ENCODE measurements around the gene TNFSF8. TPM values are rescaled to one million over a fixed set of nuclear protein-coding genes. Genes with fewer than 3 reads are reported as not detected.

Gene TNFSF8
- total RNA-seq, 1 experiment from 2014 or later: not detected

- TF ChIP-seq TCF7 (CRISPR knock-in tag; IDR thresholded peaks at IDR 0.05; ENCODE audit: low read depth) (no peak), HMGXB4 (CRISPR knock-in tag; IDR thresholded peaks at IDR 0.05) (no peak)
- Mint-ChIP-seq H3K27ac (no peak overlapping the region), H3K36me3 (no peaks in the 10 kb centered on the region), H3K4me1 (peaks cover 6% of the 10 kb centered on the region), H3K9me3 (no peaks in the 10 kb centered on the region), H3K4me3 (no peak overlapping the region), H3K27me3 (ENCODE audit: low read depth) (peaks cover 3% of the 10 kb centered on the region; the same call in 1 of the 2 replicates)
- CTCF ChIA-PET: no interaction called here
- POLR2A ChIA-PET: no interaction called here
- ATAC-seq (no peak), DNase-seq (ENCODE audit: low spot score) (no peak)
Measured at GRCh38 chr9:114855488-114855887, 74.9 kb downstream of the TNFSF8 start.

GRCh38 chr9:114854736-114855355 lies 75.5 kb downstream of the TNFSF8 start:
- Mint-ChIP-seq H3K27me3 (ENCODE audit: low read depth) (peaks cover 3% of the 10 kb centered on the region; the same call in 1 of the 2 replicates), H3K4me3 (no peak overlapping the region), H3K27ac (no peak overlapping the region), H3K9me3 (no peaks in the 10 kb centered on the region), H3K4me1 (peaks cover 6% of the 10 kb centered on the region), H3K36me3 (no peaks in the 10 kb centered on the region)
- TF ChIP-seq AFF4 (CRISPR knock-in tag; IDR thresholded peaks at IDR 0.05; ENCODE audit: borderline replicate concordance) (no peak), CDX4 (CRISPR knock-in tag; IDR thresholded peaks at IDR 0.05; ENCODE audit: borderline replicate concordance) (no peak), FOXK1 (CRISPR knock-in tag; IDR thresholded peaks at IDR 0.05) (no peak), ZNF423 (CRISPR knock-in tag; IDR thresholded peaks at IDR 0.05) (no peak), ZNF512 (CRISPR knock-in tag; IDR thresholded peaks at IDR 0.05; ENCODE audit: borderline replicate concordance) (no peak), ZSCAN18 (CRISPR knock-in tag; IDR thresholded peaks at IDR 0.05) (no peak), ZNF219 (CRISPR knock-in tag; IDR thresholded peaks at IDR 0.05; ENCODE audit: borderline replicate concordance) (no peak)
- ATAC-seq (no peak), DNase-seq (ENCODE audit: low spot score) (no peak)
- CTCF ChIA-PET: interaction anchor here (0.7 kb wide), 1 partner anchor 32 kb away, joined by 5 read pairs; no protein-coding TSS in a partner anchor
- POLR2A ChIA-PET: no interaction called here

- H3K27ac Mint-ChIP-seq: no peak overlapping the region
- POLR2A ChIA-PET: no interaction called here
- TF ChIP-seq E2F1 (CRISPR knock-in tag; IDR thresholded peaks at IDR 0.05) (no peak), NFATC4 (CRISPR knock-in tag; IDR thresholded peaks at IDR 0.05) (no peak), SMAD4 (CRISPR knock-in tag; IDR thresholded peaks at IDR 0.05) (no peak), E2F4 (CRISPR knock-in tag; IDR thresholded peaks at IDR 0.05; ENCODE audit: borderline replicate concordance, low read depth) (no peak), CBFB (CRISPR knock-in tag; IDR thresholded peaks at IDR 0.05; ENCODE audit: low read depth) (no peak)
- TF ChIP-seq, protein P1, sequence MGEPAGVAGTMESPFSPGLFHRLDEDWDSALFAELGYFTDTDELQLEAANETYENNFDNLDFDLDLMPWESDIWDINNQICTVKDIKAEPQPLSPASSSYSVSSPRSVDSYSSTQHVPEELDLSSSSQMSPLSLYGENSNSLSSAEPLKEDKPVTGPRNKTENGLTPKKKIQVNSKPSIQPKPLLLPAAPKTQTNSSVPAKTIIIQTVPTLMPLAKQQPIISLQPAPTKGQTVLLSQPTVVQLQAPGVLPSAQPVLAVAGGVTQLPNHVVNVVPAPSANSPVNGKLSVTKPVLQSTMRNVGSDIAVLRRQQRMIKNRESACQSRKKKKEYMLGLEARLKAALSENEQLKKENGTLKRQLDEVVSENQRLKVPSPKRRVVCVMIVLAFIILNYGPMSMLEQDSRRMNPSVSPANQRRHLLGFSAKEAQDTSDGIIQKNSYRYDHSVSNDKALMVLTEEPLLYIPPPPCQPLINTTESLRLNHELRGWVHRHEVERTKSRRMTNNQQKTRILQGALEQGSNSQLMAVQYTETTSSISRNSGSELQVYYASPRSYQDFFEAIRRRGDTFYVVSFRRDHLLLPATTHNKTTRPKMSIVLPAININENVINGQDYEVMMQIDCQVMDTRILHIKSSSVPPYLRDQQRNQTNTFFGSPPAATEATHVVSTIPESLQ (CRISPR knock-in tag; IDR thresholded peaks at IDR 0.05): no peak
Measured at GRCh38 chr9:114853071-114853855, 77.1 kb downstream of the TNFSF8 start.

More at GRCh38 chr9:114853071-114853855, 77.1 kb downstream of the TNFSF8 start:
- Mint-ChIP-seq H3K27me3 (ENCODE audit: low read depth) (peaks cover 3% of the 10 kb centered on the region; the same call in 1 of the 2 replicates), H3K36me3 (no peaks in the 10 kb centered on the region), H3K4me3 (no peak overlapping the region), H3K4me1 (peaks cover 6% of the 10 kb centered on the region), H3K9me3 (no peaks in the 10 kb centered on the region)
- CTCF ChIA-PET: no interaction called here
- DNase-seq (ENCODE audit: low spot score) (no peak), ATAC-seq (no peak)

Data from WTC11 (cell line).